Pancreas (tissue), 10 donors: ENCODE results near the gene ZNF493. TPM values are rescaled to one million over a fixed set of nuclear protein-coding genes. Genes with fewer than 3 reads are reported as not detected.

Experiments used
- ATAC-seq, 4 donors: fragments of 200-7000 bp; cut with Tn5 transposase; one replicate each; pipeline versions ENCODE4 v1.8.0 to v1.9.1; 2020; ENCODE audit warnings: mild to moderate bottlenecking in 4 of 4, moderate library complexity in 4 of 4
- DNase-seq, 6 donors: peaks; one replicate each; pipeline ENCODE4 v3.0.0-alpha.2; 2020
- FAIRE-seq: peaks from 2 replicates; lab custom pipeline; 2012; peaks lifted over from hg19 to GRCh38; lab: Jason Lieb, UNC
- H3K27ac ChIP-seq, 4 donors: fragments of 200-600 bp; sonication (generic); 1 replicate in 3 of 4; 2 replicates in 1 of 4; pipeline versions ENCODE4 v1.5.0 to v1.8.0; 2020
- H3K27me3 ChIP-seq, 4 donors: fragments of 200-600 bp; one replicate each; pipeline ENCODE4 v1.8.0; 2021
- H3K36me3 ChIP-seq, 3 donors: fragments of 200-600 bp; sonication (generic) in 1 of 3; one replicate each; pipeline versions ENCODE4 v1.5.0 to v1.8.0; 2020 to 2021
- H3K4me1 ChIP-seq, 3 donors: fragments of 200-600 bp; one replicate each; pipeline ENCODE4 v1.8.0; 2021
- H3K4me3 ChIP-seq, 4 donors: fragments of 200-600 bp; sonication (generic) in 2 of 4; one replicate each; pipeline versions ENCODE4 v1.5.0 to v1.8.0; 2020 to 2021
- H3K9me3 ChIP-seq, 4 donors: fragments of 200-600 bp; one replicate each; pipeline ENCODE4 v1.8.0; 2021
- WGBS, 2 donors: extraction: QIAGEN DNeasy Blood & Tissue Kit; methylation state at CpG; one replicate each; pipeline ENCODE4 v1.1.7; 2013; 5-methylcytosine and 5-hydroxymethylcytosine counted together
- intact Hi-C, 3 donors: fragments of 100-400 bp; cut with DNase I; formaldehyde crosslinking; loops; one replicate each; pipeline versions ENCODE4 v1.11.1 to v1.14.2; 2022
- polyA plus RNA-seq, 2 donors: library from polyadenylated mRNA; stranded (reverse); fragments of 200-250 nt; gene quantifications; one replicate each; pipeline ENCODE4 v1.2.3, GENCODE V29; 2013
- total RNA-seq, 6 donors: library from RNA; stranded (reverse); fragmentation: NEBNext Ultra II Directional in 4 of 6; extraction: Animal tissue kit (Norgen Biotek cat#: 25700) in 4 of 6; gene quantifications; one replicate each; pipeline versions ENCODE4 v1.2.1 to v1.2.4, GENCODE V29; 2021 to 2023
- TF ChIP-seq, protein P1 (sequence below), 4 donors: fragments of 200-600 bp; sonication (generic) in 3 of 4; IDR thresholded peaks; one replicate each; pipeline versions ENCODE4 v1.5.0 to v1.8.0; 2021; ENCODE audit warnings: antibody characterized with exemption in 4 of 4
- donor health status: healthy with polysubstance abuse.
- donor health status: DM: no; HTN: no; CAD: no; lungs with moderate emphysema.
- donor health status: DM: no; HTN: no; CAD: no.
- donor health status: control.
- donor health status: control.
- donor health status: Bipolar disorder and iron deficiency.
- donor health status: DM: yes; HTN: yes; CAD: no.
- donor health status: DM: no; HTN: no; CAD: no.
- donor health status: DM: no; HTN: no; CAD: no.
- donor health status: DM: yes; HTN: yes; CAD: no.

Gene ZNF493
- total and polyA plus RNA-seq, 8 donors: 9.6 to 24.1 (median 14.0) TPM

GRCh38 chr19:21454901-21455300, 58.0 kb downstream of the ZNF493 start:
- ATAC-seq: no peak
- no peaks in the 10 kb centered on the region for H3K27me3 ChIP-seq
- H3K36me3 ChIP-seq: no peaks in the 10 kb centered on the region
- no peak overlapping the region for H3K27ac ChIP-seq
- no peaks in the 10 kb centered on the region for H3K4me1 ChIP-seq
- no peak for FAIRE-seq
- intact Hi-C loops: no loop called here
- TF ChIP-seq, protein P1, sequence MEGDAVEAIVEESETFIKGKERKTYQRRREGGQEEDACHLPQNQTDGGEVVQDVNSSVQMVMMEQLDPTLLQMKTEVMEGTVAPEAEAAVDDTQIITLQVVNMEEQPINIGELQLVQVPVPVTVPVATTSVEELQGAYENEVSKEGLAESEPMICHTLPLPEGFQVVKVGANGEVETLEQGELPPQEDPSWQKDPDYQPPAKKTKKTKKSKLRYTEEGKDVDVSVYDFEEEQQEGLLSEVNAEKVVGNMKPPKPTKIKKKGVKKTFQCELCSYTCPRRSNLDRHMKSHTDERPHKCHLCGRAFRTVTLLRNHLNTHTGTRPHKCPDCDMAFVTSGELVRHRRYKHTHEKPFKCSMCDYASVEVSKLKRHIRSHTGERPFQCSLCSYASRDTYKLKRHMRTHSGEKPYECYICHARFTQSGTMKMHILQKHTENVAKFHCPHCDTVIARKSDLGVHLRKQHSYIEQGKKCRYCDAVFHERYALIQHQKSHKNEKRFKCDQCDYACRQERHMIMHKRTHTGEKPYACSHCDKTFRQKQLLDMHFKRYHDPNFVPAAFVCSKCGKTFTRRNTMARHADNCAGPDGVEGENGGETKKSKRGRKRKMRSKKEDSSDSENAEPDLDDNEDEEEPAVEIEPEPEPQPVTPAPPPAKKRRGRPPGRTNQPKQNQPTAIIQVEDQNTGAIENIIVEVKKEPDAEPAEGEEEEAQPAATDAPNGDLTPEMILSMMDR (IDR thresholded peaks at IDR 0.05): no peak
- no peak overlapping the region for H3K4me3 ChIP-seq
- no peaks in the 10 kb centered on the region for H3K9me3 ChIP-seq
- WGBS, 2 donors: 96 to 97% methylated on average over 3 of the region's 3 CpGs
- no peak for DNase-seq

DNA sequence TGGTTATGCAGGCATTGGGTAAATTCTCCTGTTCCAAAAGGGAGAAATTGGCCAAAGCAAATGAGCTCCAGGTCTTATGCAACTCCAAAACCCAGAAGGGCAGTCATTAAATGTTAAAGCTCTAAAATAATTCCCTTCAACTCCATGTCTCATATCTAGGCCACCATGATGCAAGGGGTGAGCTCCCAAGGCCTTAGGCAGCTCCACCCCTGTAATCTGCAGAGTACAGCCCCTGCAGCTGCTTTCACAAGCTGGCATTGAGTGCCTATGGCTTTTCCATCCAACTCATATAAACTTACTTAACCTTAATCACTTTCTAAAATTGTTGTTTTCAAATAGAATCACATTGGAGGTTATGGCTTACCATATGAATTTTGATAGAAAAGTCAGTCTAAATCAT, 63.8 kb downstream of the ZNF493 start:
- no peaks in the 10 kb centered on the region for H3K27me3 ChIP-seq
- ATAC-seq: no peak
- no peaks in the 10 kb centered on the region for H3K36me3 ChIP-seq
- TF ChIP-seq, protein P1 (IDR thresholded peaks at IDR 0.05): no peak
- DNase-seq: no peak
- FAIRE-seq: no peak
- H3K27ac ChIP-seq: no peak overlapping the region
- intact Hi-C loops: no loop called here
- H3K4me1 ChIP-seq: no peaks in the 10 kb centered on the region
- no peak overlapping the region for H3K4me3 ChIP-seq
- no peaks in the 10 kb centered on the region for H3K9me3 ChIP-seq

GRCh38 chr19:21462540-21462939, 65.6 kb downstream of the ZNF493 start:
- Histone ChIP-seq H3K4me3 (no peak overlapping the region), H3K9me3 (no peaks in the 10 kb centered on the region), H3K4me1 (no peaks in the 10 kb centered on the region), H3K36me3 (no peaks in the 10 kb centered on the region), H3K27me3 (no peaks in the 10 kb centered on the region), H3K27ac (no peak overlapping the region)
- no peak for ATAC-seq
- no peak for FAIRE-seq
- intact Hi-C loops: no loop called here
- TF ChIP-seq, protein P1 (IDR thresholded peaks at IDR 0.05): no peak
- WGBS, 2 donors: 95% methylated on average over 16 of the region's 16 CpGs
- DNase-seq: no peak

DNA sequence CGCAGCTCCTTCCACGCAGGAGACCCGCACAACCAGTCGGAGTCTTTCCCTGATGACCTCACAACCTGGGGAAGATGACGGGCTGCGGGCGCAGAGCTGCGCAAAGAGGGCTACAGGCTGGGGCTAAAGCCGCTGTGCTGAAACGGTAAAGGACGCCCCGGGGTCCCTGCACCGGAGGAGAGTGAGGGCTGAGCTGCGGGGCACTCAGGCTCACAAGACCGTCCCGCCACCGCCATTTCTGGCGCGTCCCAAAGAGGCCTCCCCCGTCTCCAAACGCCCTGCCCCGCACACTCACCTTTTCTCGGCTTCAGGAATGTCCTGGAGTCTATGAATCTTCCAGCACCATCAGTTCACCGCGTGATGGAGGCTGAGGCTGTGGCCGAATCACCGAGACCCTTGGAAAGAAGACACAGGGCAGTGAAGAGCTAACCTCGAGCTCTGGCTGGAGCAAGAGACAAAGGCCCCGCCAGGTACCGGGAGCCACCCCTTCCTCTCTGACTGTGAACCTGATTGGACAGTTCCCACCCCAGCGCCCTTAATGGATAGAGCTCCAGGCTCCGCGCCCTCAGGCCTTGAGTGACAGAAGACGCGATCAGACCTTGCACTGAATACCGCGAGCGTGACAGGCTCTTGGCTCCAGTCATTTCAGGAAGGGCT, 66.6 kb downstream of the ZNF493 start:
- no peaks in the 10 kb centered on the region for H3K9me3 ChIP-seq
- H3K27ac ChIP-seq: no peak overlapping the region
- DNase-seq (peak; percentile 63 to 86 (median 72)), FAIRE-seq (no peak), ATAC-seq (peak; percentile 92 to 100 (median 99))
- H3K4me3 ChIP-seq: peak overlapping the region; percentile 5 to 59 (median 34)
- H3K4me1 ChIP-seq: no peaks in the 10 kb centered on the region
- no peaks in the 10 kb centered on the region for H3K36me3 ChIP-seq
- no peaks in the 10 kb centered on the region for H3K27me3 ChIP-seq
- TF ChIP-seq, protein P1 (IDR thresholded peaks at IDR 0.05): no peak
- 3 to 5% methylated on average over 38 of the region's 38 CpGs for WGBS, 2 donors
- intact Hi-C loops: no loop called here

DNA sequence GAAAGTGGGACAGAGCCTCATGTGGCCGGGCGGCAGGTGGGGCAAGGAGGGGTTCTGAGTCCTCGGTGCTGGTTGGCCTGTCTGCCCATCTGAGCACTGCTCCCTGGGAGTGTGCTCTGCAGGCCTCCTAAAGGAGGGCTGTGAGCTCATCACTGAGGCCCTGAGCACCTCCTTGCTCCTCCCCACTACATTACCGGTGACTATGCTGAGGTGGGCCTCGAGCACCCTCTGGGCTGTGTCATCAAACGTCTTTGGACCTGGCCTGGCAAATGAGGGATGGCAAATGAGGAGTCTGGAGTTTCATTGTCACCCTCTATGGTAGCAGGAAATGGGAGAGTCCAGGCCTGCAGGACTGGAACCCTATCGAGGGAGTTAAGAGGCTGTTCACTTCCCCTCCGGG, 69.7 kb downstream of the ZNF493 start:
- TF ChIP-seq, protein P1 (IDR thresholded peaks at IDR 0.05): no peak
- FAIRE-seq: no peak
- intact Hi-C loops: no loop called here
- WGBS, 2 donors: 87 to 88% methylated on average over 8 of the region's 8 CpGs
- no peaks in the 10 kb centered on the region for H3K36me3 ChIP-seq
- no peaks in the 10 kb centered on the region for H3K4me1 ChIP-seq
- H3K27ac ChIP-seq: no peak overlapping the region
- no peak for ATAC-seq
- H3K4me3 ChIP-seq: no peak overlapping the region
- no peaks in the 10 kb centered on the region for H3K9me3 ChIP-seq
- no peaks in the 10 kb centered on the region for H3K27me3 ChIP-seq
- DNase-seq: peak in 1 of 6 donors; percentile 42
